Measurements from ENCODE around the gene BBLN.
"Not testable (repeated sequence)": the region's sequence is repeated elsewhere in the genome, so short reads cannot be mapped to it uniquely, and the experiment has no call there.

The BBLN gene

GRCh38 chr9:128163523-128164306 lies 3.6 kb downstream of the BBLN start:
- DNase-seq = no peak

GRCh38 chr9:128164307-128164885 lies 4.3 kb downstream of the BBLN start:
- peak; percentile 47 to 52 (median 52) for DNase-seq

GRCh38 chr9:128166169-128166568 lies 6.1 kb downstream of the BBLN start:
- DNase-seq = no peak

GRCh38 chr9:128167209-128167608 lies 7.1 kb downstream of the BBLN start:
- DNase-seq = no peak

- DNase-seq = no peak
Measured at GRCh38 chr9:128168731-128169308, 8.8 kb downstream of the BBLN start.

GRCh38 chr9:128169492-128169891 lies 9.4 kb downstream of the BBLN start:
- DNase-seq = no peak

GRCh38 chr9:128169925-128170324 lies 9.9 kb downstream of the BBLN start:
- no peak for DNase-seq

GRCh38 chr9:128174062-128174461 lies 14.0 kb downstream of the BBLN start:
- DNase-seq = no peak

- DNase-seq = no peak
Measured at GRCh38 chr9:128175102-128175563, 15.1 kb downstream of the BBLN start.

- no peak for DNase-seq
Measured at GRCh38 chr9:128175726-128176125, 15.7 kb downstream of the BBLN start.

- no peak for DNase-seq
Measured at GRCh38 chr9:128178806-128179431, 18.9 kb downstream of the BBLN start.

- no peak for DNase-seq
Measured at GRCh38 chr9:128180001-128180400, 19.9 kb downstream of the BBLN start.

- no peak for DNase-seq
Measured at GRCh38 chr9:128180447-128180846, 20.4 kb downstream of the BBLN start.

- DNase-seq = not testable (repeated sequence)
Measured at GRCh38 chr9:128181480-128181879, 21.4 kb downstream of the BBLN start.

GRCh38 chr9:128182893-128183588 lies 23.0 kb downstream of the BBLN start:
- no peak for DNase-seq

- no peak for DNase-seq
Measured at GRCh38 chr9:128185979-128186965, 26.2 kb downstream of the BBLN start.

GRCh38 chr9:128187361-128187760 lies 27.3 kb downstream of the BBLN start:
- no peak for DNase-seq

GRCh38 chr9:128188209-128188608 lies 28.1 kb downstream of the BBLN start:
- DNase-seq = no peak

- DNase-seq = no peak
Measured at GRCh38 chr9:128190013-128190412, 29.9 kb downstream of the BBLN start.

- DNase-seq = no peak
Measured at GRCh38 chr9:128190516-128191405, 30.7 kb downstream of the BBLN start.

All from suppressor macrophage treated with lipopolysaccharide for 1 hour (primary cell).